Measurements from ENCODE around the gene APLN.

DNA sequence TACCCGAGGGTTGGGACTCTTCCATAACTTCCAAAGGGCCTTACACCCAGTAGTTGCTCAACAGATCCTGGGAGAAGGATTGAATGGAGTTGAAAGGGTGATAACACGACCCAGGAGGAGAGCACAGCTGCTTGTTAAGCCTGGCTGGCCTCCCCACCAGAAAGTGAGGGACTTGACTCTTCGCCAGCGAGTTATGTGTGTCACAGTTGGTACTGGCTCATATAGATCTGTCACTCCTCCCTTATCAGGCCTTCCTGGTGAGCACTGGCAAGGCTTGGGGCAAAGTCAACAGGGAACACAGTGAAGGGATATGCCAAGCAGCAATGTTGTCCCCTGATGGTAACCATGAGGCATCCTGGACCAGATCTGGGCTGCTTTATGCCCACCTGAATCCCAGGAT lies 35.8 kb downstream of the APLN start:
- TF ChIP-seq, protein P1, sequence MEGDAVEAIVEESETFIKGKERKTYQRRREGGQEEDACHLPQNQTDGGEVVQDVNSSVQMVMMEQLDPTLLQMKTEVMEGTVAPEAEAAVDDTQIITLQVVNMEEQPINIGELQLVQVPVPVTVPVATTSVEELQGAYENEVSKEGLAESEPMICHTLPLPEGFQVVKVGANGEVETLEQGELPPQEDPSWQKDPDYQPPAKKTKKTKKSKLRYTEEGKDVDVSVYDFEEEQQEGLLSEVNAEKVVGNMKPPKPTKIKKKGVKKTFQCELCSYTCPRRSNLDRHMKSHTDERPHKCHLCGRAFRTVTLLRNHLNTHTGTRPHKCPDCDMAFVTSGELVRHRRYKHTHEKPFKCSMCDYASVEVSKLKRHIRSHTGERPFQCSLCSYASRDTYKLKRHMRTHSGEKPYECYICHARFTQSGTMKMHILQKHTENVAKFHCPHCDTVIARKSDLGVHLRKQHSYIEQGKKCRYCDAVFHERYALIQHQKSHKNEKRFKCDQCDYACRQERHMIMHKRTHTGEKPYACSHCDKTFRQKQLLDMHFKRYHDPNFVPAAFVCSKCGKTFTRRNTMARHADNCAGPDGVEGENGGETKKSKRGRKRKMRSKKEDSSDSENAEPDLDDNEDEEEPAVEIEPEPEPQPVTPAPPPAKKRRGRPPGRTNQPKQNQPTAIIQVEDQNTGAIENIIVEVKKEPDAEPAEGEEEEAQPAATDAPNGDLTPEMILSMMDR (IDR thresholded peaks at IDR 0.05; ENCODE audit: low read depth, low read length), result no peak
- no peak for TF ChIP-seq EZH2phosphoT487 (IDR thresholded peaks at IDR 0.05; ENCODE audit: low read depth)
